ENCODE data around the gene GPR176.

GPR176 gene

DNA sequence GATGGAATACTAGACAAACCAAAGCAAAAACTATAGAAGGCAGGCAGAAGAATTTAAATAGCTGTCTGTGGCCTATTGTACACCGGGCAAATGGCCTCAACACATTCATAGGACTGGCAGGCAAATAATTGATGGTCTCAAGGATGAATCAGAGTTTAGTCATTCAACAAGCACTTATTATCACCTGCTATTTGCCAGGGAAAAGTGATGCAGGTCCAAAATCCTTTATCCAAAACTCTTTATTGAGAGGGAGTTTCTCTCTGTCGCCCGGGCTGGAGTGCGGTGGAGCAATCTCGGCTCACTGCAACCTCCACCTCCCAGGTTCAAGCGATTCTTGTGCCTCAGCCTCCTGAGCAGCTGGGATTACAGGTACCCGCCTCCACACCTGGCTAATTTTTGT is 16.1 kb upstream of the GPR176 start:
- Histone ChIP-seq H4K91ac (ENCODE audit: low read depth, low read length) (no peak overlapping the region), H3K14ac (ENCODE audit: low read length) (no peak overlapping the region), H2BK120ac (ENCODE audit: insufficient read depth, low read length, poor library complexity) (no peak overlapping the region), H3K36me3 (ENCODE audit: control insufficient read depth in 1 of 2, insufficient read depth in 2 of 2, low read length in 2 of 2) (peaks cover 0 to 1% of the 10 kb centered on the region in 2 experiments), H4K12ac (ENCODE audit: low read depth, low read length) (no peak overlapping the region), H2BK5ac (ENCODE audit: low read depth, low read length, poor library complexity) (no peak overlapping the region), H3K27ac (ENCODE audit: low read depth, low read length) (no peak overlapping the region), H3K79me2 (ENCODE audit: control insufficient read depth, insufficient read depth, low read length, poor library complexity) (peaks cover 3% of the 10 kb centered on the region), H2AFZ (ENCODE audit: insufficient read depth, low read length, poor library complexity) (no peak overlapping the region), H4K8ac (ENCODE audit: low read depth, low read length) (no peak overlapping the region), H3K4ac (ENCODE audit: low read depth, low read length) (no peak overlapping the region), H3K79me1 (ENCODE audit: low read length) (peaks cover 9% of the 10 kb centered on the region), H3K4me3 (ENCODE audit: low read depth, low read length) (no peak overlapping the region), H3K4me2 (ENCODE audit: low read length) (no peak overlapping the region), H2BK12ac (ENCODE audit: low read length) (no peak overlapping the region), H3K9ac (ENCODE audit: low read length) (no peak overlapping the region), H3K27me3 (ENCODE audit: insufficient read depth, low read length) (no peaks in the 10 kb centered on the region), H3K4me1 (ENCODE audit: control insufficient read depth in 1 of 2, insufficient read depth in 2 of 2, low read length in 2 of 2) (peaks cover 6% of the 10 kb centered on the region in 2 experiments), H3K9me3 (ENCODE audit: insufficient read depth, low read depth, low read length) (no peaks in the 10 kb centered on the region), H3K18ac (ENCODE audit: low read length) (no peak overlapping the region), H3K23ac (ENCODE audit: low read length) (no peak overlapping the region), H2AK5ac (ENCODE audit: low read length) (no peak overlapping the region)
- DNase-seq: peak; percentile 51 to 72
- no CpG with 5 or more reads among the region's 7 CpGs for WGBS (ENCODE audit: extremely low coverage, insufficient coverage, insufficient read length)

GRCh38 chr15:39935241-39935640 is 15.2 kb upstream of the GPR176 start:
- H3K4me2 ChIP-seq (ENCODE audit: low read length): no peak overlapping the region
- no CpG with 5 or more reads among the region's 4 CpGs for WGBS (ENCODE audit: extremely low coverage, insufficient coverage, insufficient read length)
- H2BK12ac ChIP-seq (ENCODE audit: low read length): no peak overlapping the region
- H3K79me2 ChIP-seq (ENCODE audit: control insufficient read depth, insufficient read depth, low read length, poor library complexity): peaks cover 3% of the 10 kb centered on the region
- H3K27me3 ChIP-seq (ENCODE audit: insufficient read depth, low read length): no peaks in the 10 kb centered on the region
- H3K4ac ChIP-seq (ENCODE audit: low read depth, low read length): no peak overlapping the region
- no peak overlapping the region for H3K4me3 ChIP-seq (ENCODE audit: low read depth, low read length)
- H3K14ac ChIP-seq (ENCODE audit: low read length): no peak overlapping the region
- H2BK120ac ChIP-seq (ENCODE audit: insufficient read depth, low read length, poor library complexity): no peak overlapping the region
- H3K23ac ChIP-seq (ENCODE audit: low read length): no peak overlapping the region
- no peaks in the 10 kb centered on the region for H3K36me3 ChIP-seq (ENCODE audit: control insufficient read depth in 1 of 2, insufficient read depth in 2 of 2, low read length in 2 of 2)
- H3K27ac ChIP-seq (ENCODE audit: low read depth, low read length): no peak overlapping the region
- H4K91ac ChIP-seq (ENCODE audit: low read depth, low read length): no peak overlapping the region
- peak in 1 of 2 donors; percentile 18 for DNase-seq
- H3K9me3 ChIP-seq (ENCODE audit: insufficient read depth, low read depth, low read length): no peaks in the 10 kb centered on the region
- H3K18ac ChIP-seq (ENCODE audit: low read length): no peak overlapping the region
- no peak overlapping the region for H2BK5ac ChIP-seq (ENCODE audit: low read depth, low read length, poor library complexity)
- H4K12ac ChIP-seq (ENCODE audit: low read depth, low read length): no peak overlapping the region
- H3K79me1 ChIP-seq (ENCODE audit: low read length): peaks cover 7% of the 10 kb centered on the region
- H3K4me1 ChIP-seq (ENCODE audit: control insufficient read depth in 1 of 2, insufficient read depth in 2 of 2, low read length in 2 of 2): peaks cover 2 to 6% of the 10 kb centered on the region in 2 experiments
- H3K9ac ChIP-seq (ENCODE audit: low read length): no peak overlapping the region
- H2AK5ac ChIP-seq (ENCODE audit: low read length): no peak overlapping the region
- no peak overlapping the region for H4K8ac ChIP-seq (ENCODE audit: low read depth, low read length)
- H2AFZ ChIP-seq (ENCODE audit: insufficient read depth, low read length, poor library complexity): no peak overlapping the region

DNA sequence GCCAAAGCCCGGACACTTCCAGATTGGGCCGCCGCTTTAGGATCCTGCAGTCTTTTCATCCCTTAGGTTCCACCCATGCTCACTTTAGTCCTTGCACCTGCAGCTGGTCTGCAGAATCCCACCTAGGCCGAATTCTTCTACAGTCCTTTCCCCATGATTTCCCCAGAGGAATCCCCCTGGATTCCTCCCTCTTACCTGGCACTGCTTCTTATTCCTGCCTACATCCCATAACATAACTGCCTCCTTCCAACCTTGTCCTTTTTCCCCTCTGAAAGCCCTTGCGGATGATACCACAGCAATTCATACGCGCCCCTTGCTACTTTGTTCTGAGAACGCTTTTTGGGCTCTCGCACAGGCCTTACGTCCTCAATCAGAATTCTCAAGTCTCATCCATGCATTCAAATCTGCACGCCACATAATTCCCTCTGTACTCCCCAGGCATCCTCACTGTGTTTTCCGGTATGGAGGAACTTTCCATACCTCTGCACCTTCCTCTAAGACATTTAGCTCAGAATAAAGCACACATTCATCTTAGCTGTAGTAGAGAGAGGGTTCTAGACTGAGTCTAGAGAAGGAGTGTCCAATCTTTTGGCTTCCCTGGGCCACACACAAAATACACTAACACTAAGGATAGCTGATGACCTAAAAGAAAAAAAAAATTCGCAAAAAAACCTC is 14.5 kb upstream of the GPR176 start:
- no CpG with 5 or more reads among the region's 13 CpGs for WGBS (ENCODE audit: extremely low coverage, insufficient coverage, insufficient read length)
- Histone ChIP-seq H3K36me3 (ENCODE audit: control insufficient read depth in 1 of 2, insufficient read depth in 2 of 2, low read length in 2 of 2) (no peaks in the 10 kb centered on the region), H4K91ac (ENCODE audit: low read depth, low read length) (peak overlapping the region; percentile 11), H3K79me1 (ENCODE audit: low read length) (peaks cover 7% of the 10 kb centered on the region), H2AFZ (ENCODE audit: insufficient read depth, low read length, poor library complexity) (peak overlapping the region; percentile 24), H3K4me2 (ENCODE audit: low read length) (peak overlapping the region; percentile 80), H3K14ac (ENCODE audit: low read length) (peak overlapping the region; percentile 12), H3K4ac (ENCODE audit: low read depth, low read length) (peak overlapping the region; percentile 0), H2BK120ac (ENCODE audit: insufficient read depth, low read length, poor library complexity) (no peak overlapping the region), H3K27ac (ENCODE audit: low read depth, low read length) (peak overlapping the region; percentile 30), H3K27me3 (ENCODE audit: insufficient read depth, low read length) (no peaks in the 10 kb centered on the region), H3K9me3 (ENCODE audit: insufficient read depth, low read depth, low read length) (no peaks in the 10 kb centered on the region), H4K8ac (ENCODE audit: low read depth, low read length) (peak overlapping the region; percentile 35), H2BK12ac (ENCODE audit: low read length) (no peak overlapping the region), H4K12ac (ENCODE audit: low read depth, low read length) (peak overlapping the region; percentile 2), H3K79me2 (ENCODE audit: control insufficient read depth, insufficient read depth, low read length, poor library complexity) (peaks cover 3% of the 10 kb centered on the region), H3K23ac (ENCODE audit: low read length) (no peak overlapping the region), H3K4me3 (ENCODE audit: low read depth, low read length) (peak overlapping the region; percentile 86), H2BK5ac (ENCODE audit: low read depth, low read length, poor library complexity) (peak overlapping the region; percentile 23), H3K4me1 (ENCODE audit: control insufficient read depth in 1 of 2, insufficient read depth in 2 of 2, low read length in 2 of 2) (peaks cover 0 to 6% of the 10 kb centered on the region in 2 experiments), H3K18ac (ENCODE audit: low read length) (peak overlapping the region; percentile 20), H3K9ac (ENCODE audit: low read length) (peak overlapping the region; percentile 94), H2AK5ac (ENCODE audit: low read length) (no peak overlapping the region)
- DNase-seq: no peak

GRCh38 chr15:39931615-39932014 is 11.5 kb upstream of the GPR176 start:
- no peak overlapping the region for H3K27ac ChIP-seq (ENCODE audit: low read depth, low read length)
- peaks cover 3% of the 10 kb centered on the region for H3K79me2 ChIP-seq (ENCODE audit: control insufficient read depth, insufficient read depth, low read length, poor library complexity)
- H4K8ac ChIP-seq (ENCODE audit: low read depth, low read length): no peak overlapping the region
- WGBS (ENCODE audit: extremely low coverage, insufficient coverage, insufficient read length): no CpG with 5 or more reads among the region's 3 CpGs
- H4K91ac ChIP-seq (ENCODE audit: low read depth, low read length): no peak overlapping the region
- no peak overlapping the region for H3K4ac ChIP-seq (ENCODE audit: low read depth, low read length)
- H3K36me3 ChIP-seq (ENCODE audit: control insufficient read depth in 1 of 2, insufficient read depth in 2 of 2, low read length in 2 of 2): no peaks in the 10 kb centered on the region
- no peak overlapping the region for H2AK5ac ChIP-seq (ENCODE audit: low read length)
- peaks cover 0 to 6% of the 10 kb centered on the region in 2 experiments for H3K4me1 ChIP-seq (ENCODE audit: control insufficient read depth in 1 of 2, insufficient read depth in 2 of 2, low read length in 2 of 2)
- H3K4me2 ChIP-seq (ENCODE audit: low read length): no peak overlapping the region
- no peak overlapping the region for H3K9ac ChIP-seq (ENCODE audit: low read length)
- no peaks in the 10 kb centered on the region for H3K27me3 ChIP-seq (ENCODE audit: insufficient read depth, low read length)
- DNase-seq: no peak
- no peak overlapping the region for H4K12ac ChIP-seq (ENCODE audit: low read depth, low read length)
- H3K23ac ChIP-seq (ENCODE audit: low read length): no peak overlapping the region
- peaks cover 7% of the 10 kb centered on the region for H3K79me1 ChIP-seq (ENCODE audit: low read length)
- no peak overlapping the region for H2AFZ ChIP-seq (ENCODE audit: insufficient read depth, low read length, poor library complexity)
- H2BK120ac ChIP-seq (ENCODE audit: insufficient read depth, low read length, poor library complexity): no peak overlapping the region
- H3K18ac ChIP-seq (ENCODE audit: low read length): no peak overlapping the region
- H3K14ac ChIP-seq (ENCODE audit: low read length): no peak overlapping the region
- H3K4me3 ChIP-seq (ENCODE audit: low read depth, low read length): no peak overlapping the region
- no peak overlapping the region for H2BK12ac ChIP-seq (ENCODE audit: low read length)
- no peak overlapping the region for H2BK5ac ChIP-seq (ENCODE audit: low read depth, low read length, poor library complexity)
- H3K9me3 ChIP-seq (ENCODE audit: insufficient read depth, low read depth, low read length): no peaks in the 10 kb centered on the region
